Uterus (tissue), 4 donors: Measurements from ENCODE around the gene ASPA. TPM values are rescaled to one million over a fixed set of nuclear protein-coding genes. Genes with fewer than 3 reads are reported as not detected.

Experiments used
- DNase-seq, 2 donors: peaks; one replicate each; pipeline ENCODE4 v3.0.0-alpha.2; 2019 to 2020
- H3K27ac ChIP-seq, 2 donors: fragments of 200-600 bp; sonication (generic); 1 replicate in 1 of 2; 2 replicates in 1 of 2; pipeline ENCODE4 v1.5.1; 2016 to 2018
- H3K27me3 ChIP-seq, 2 donors: fragments of 200-600 bp; sonication (generic); one replicate each; pipeline ENCODE4 v1.5.1; 2018 to 2019; ENCODE audit warnings: control low read depth in 1 of 2
- H3K36me3 ChIP-seq, 2 donors: fragments of 200-600 bp; sonication (generic); one replicate each; pipeline ENCODE4 v1.5.1; 2019; ENCODE audit warnings: control low read depth in 1 of 2
- H3K4me1 ChIP-seq, 2 donors: fragments of 200-600 bp; sonication (generic); one replicate each; pipeline ENCODE4 v1.5.1; 2018 to 2019; ENCODE audit warnings: control low read depth in 1 of 2
- H3K4me3 ChIP-seq, 2 donors: fragments of 200-600 bp; sonication (generic); 1 replicate in 1 of 2; 2 replicates in 1 of 2; pipeline ENCODE4 v1.5.1; 2018 to 2019; ENCODE audit warnings: mild to moderate bottlenecking in 1 of 2
- H3K9me3 ChIP-seq, 2 donors: fragments of 200-600 bp; sonication (generic); one replicate each; pipeline ENCODE4 v1.5.1; 2019; ENCODE audit warnings: control low read depth in 1 of 2
- CTCF ChIP-seq, 4 experiments: fragments of 200-600 bp in 2 of 4; fragments of 450-650 bp in 2 of 4; sonication (generic) in 2 of 4; IDR thresholded peaks; one replicate each; pipeline ENCODE4 v1.5.1; 2016 to 2019; ENCODE audit warnings: antibody characterized with exemption in 4 of 4, mild to moderate bottlenecking in 2 of 4, moderate library complexity in 1 of 4
- POLR2A ChIP-seq, 2 donors: fragments of 450-650 bp; IDR thresholded peaks; one replicate each; pipeline ENCODE4 v1.6.1; 2016; ENCODE audit warnings: antibody characterized with exemption in 2 of 2, mild to moderate bottlenecking in 1 of 2, moderate library complexity in 1 of 2
- intact Hi-C: fragments of 100-400 bp; cut with DNase I; formaldehyde crosslinking; loops from one replicate; pipeline ENCODE4 v1.15.1; 2023; ENCODE audit warnings: low total_unique reads
- total RNA-seq, 4 donors: library from RNA; depleted of rRNA in 3 of 4; stranded (reverse); fragments of >200 nt in 3 of 4; gene quantifications; one replicate each; pipeline versions ENCODE4 v1.1.0 to v1.2.4, GENCODE V29; 2014 to 2023
- donor health status: DM: yes; HTN: yes; CAD: no.

ASPA gene
- total RNA-seq, 4 donors from 2014 or later: 1.3 to 19.4 (median 12.1) TPM

GRCh38 chr17:3526491-3526890 lies 50.7 kb downstream of the ASPA start:
- H3K4me3 ChIP-seq: no peak overlapping the region
- intact Hi-C loops: no loop called here
- DNase-seq: no peak
- H3K36me3 ChIP-seq: no peaks in the 10 kb centered on the region
- H3K4me1 ChIP-seq: no peaks in the 10 kb centered on the region
- H3K27me3 ChIP-seq: no peaks in the 10 kb centered on the region
- H3K27ac ChIP-seq: no peak overlapping the region
- TF ChIP-seq CTCF (IDR thresholded peaks at IDR 0.05): no peak
- TF ChIP-seq POLR2A (IDR thresholded peaks at IDR 0.05): no peak
- H3K9me3 ChIP-seq: no peaks in the 10 kb centered on the region

- DNase-seq: no peak
- H3K9me3 ChIP-seq: no peaks in the 10 kb centered on the region
- intact Hi-C loops: no loop called here
- no peaks in the 10 kb centered on the region for H3K4me1 ChIP-seq
- no peak overlapping the region for H3K4me3 ChIP-seq
- no peaks in the 10 kb centered on the region for H3K36me3 ChIP-seq
- H3K27ac ChIP-seq: no peak overlapping the region
- no peaks in the 10 kb centered on the region for H3K27me3 ChIP-seq
- TF ChIP-seq CTCF (IDR thresholded peaks at IDR 0.05): no peak
- TF ChIP-seq POLR2A (IDR thresholded peaks at IDR 0.05): no peak
Observed at GRCh38 chr17:3526971-3527370, 51.2 kb downstream of the ASPA start.

- intact Hi-C loops: no loop called here
- no peaks in the 10 kb centered on the region for H3K27me3 ChIP-seq
- no peak for DNase-seq
- no peaks in the 10 kb centered on the region for H3K4me1 ChIP-seq
- H3K9me3 ChIP-seq: no peaks in the 10 kb centered on the region
- no peak overlapping the region for H3K27ac ChIP-seq
- no peak overlapping the region for H3K4me3 ChIP-seq
- TF ChIP-seq CTCF (IDR thresholded peaks at IDR 0.05) (no peak), POLR2A (IDR thresholded peaks at IDR 0.05) (no peak)
- H3K36me3 ChIP-seq: no peaks in the 10 kb centered on the region
Observed at GRCh38 chr17:3527468-3527867, 51.7 kb downstream of the ASPA start.

- TF ChIP-seq CTCF (IDR thresholded peaks at IDR 0.05) (no peak), POLR2A (IDR thresholded peaks at IDR 0.05) (no peak)
- Histone ChIP-seq H3K4me1 (no peaks in the 10 kb centered on the region), H3K4me3 (no peak overlapping the region), H3K9me3 (no peaks in the 10 kb centered on the region), H3K27ac (no peak overlapping the region), H3K36me3 (no peaks in the 10 kb centered on the region), H3K27me3 (no peaks in the 10 kb centered on the region)
- intact Hi-C loops: no loop called here
- DNase-seq: no peak
Observed at GRCh38 chr17:3527896-3528295, 52.1 kb downstream of the ASPA start.

GRCh38 chr17:3528403-3528851 lies 52.6 kb downstream of the ASPA start:
- no peaks in the 10 kb centered on the region for H3K4me1 ChIP-seq
- intact Hi-C loops: no loop called here
- no peaks in the 10 kb centered on the region for H3K27me3 ChIP-seq
- H3K27ac ChIP-seq: no peak overlapping the region
- H3K36me3 ChIP-seq: no peaks in the 10 kb centered on the region
- no peak overlapping the region for H3K4me3 ChIP-seq
- H3K9me3 ChIP-seq: no peaks in the 10 kb centered on the region
- TF ChIP-seq POLR2A (IDR thresholded peaks at IDR 0.05) (no peak), CTCF (IDR thresholded peaks at IDR 0.05) (no peak)
- DNase-seq: no peak
